PC-9 (cell line): ENCODE results near the gene REV3L. TPM values are rescaled to one million over a fixed set of nuclear protein-coding genes. Genes with fewer than 3 reads are reported as not detected.

ENCODE experiments used
- BruUV-seq: library from RNA; stranded (reverse); fragments of 400-500 nt; replicated peaks from 2 replicates; lab custom pipeline; 2021; lab: Mats Ljungman, UMichigan
- CTCF ChIA-PET: fragments of 300-600 bp; sonication (Branson Sonifier 250); formaldehyde crosslinking; loops from one replicate; lab custom pipeline; 2022; ENCODE audit warnings: antibody characterized with exemption; lab: Charles Lee
- POLR2A ChIA-PET: fragments of 300-600 bp; sonication (Branson Sonifier 250); formaldehyde crosslinking; loops from one replicate; lab custom pipeline; 2022; ENCODE audit warnings: antibody characterized with exemption; ENCODE audit not compliant: unreplicated experiment; lab: Charles Lee
- DNase-seq, 2 experiments: peaks; one replicate each; pipeline versions ENCODE4 v3.0.0 to v3.0.0-alpha.2; 2015 to 2022; ENCODE audit warnings: mixed read lengths in 1 of 2
- H2AFZ ChIP-seq: fragments of 200-600 bp; sonication (generic); 2 replicates; pipeline ENCODE4 v1.8.1; 2017; ENCODE audit warnings: antibody characterized with exemption
- H3F3A ChIP-seq: fragments of 200-600 bp; sonication (generic); 2 replicates; pipeline ENCODE4 v1.8.1; 2017; ENCODE audit warnings: antibody characterized with exemption, mild to moderate bottlenecking, low read depth; ENCODE audit not compliant: insufficient read depth
- H3K27ac ChIP-seq: fragments of 200-600 bp; sonication (generic); 2 replicates; pipeline ENCODE4 v1.6.1; 2016; ENCODE audit warnings: mixed run types
- H3K27me3 ChIP-seq: fragments of 200-600 bp; sonication (generic); 2 replicates; pipeline ENCODE4 v1.6.1; 2016; ENCODE audit warnings: low read depth, mixed run types; ENCODE audit not compliant: insufficient read depth
- H3K36me3 ChIP-seq: fragments of 200-600 bp; sonication (generic); 2 replicates; pipeline ENCODE4 v1.6.1; 2016; ENCODE audit warnings: low read depth, mixed run types
- H3K4me1 ChIP-seq: fragments of 200-600 bp; sonication (generic); replicated peaks from 2 replicates; pipeline ENCODE4 v1.6.1; 2016; ENCODE audit warnings: mixed run types; ENCODE audit not compliant: insufficient read depth
- H3K4me2 ChIP-seq: fragments of 200-600 bp; sonication (generic); 2 replicates; pipeline ENCODE4 v1.6.1; 2017; ENCODE audit warnings: mixed run types
- H3K4me3 ChIP-seq: fragments of 200-600 bp; sonication (generic); 2 replicates; pipeline ENCODE4 v1.6.1; 2016; ENCODE audit warnings: mixed run types
- H3K79me2 ChIP-seq: fragments of 200-600 bp; sonication (generic); 2 replicates; pipeline ENCODE4 v1.6.1; 2017; ENCODE audit warnings: low read depth, mixed run types
- H3K9me2 ChIP-seq: fragments of 200-600 bp; sonication (generic); 2 replicates; pipeline ENCODE4 v1.8.1; 2017; ENCODE audit warnings: mild to moderate bottlenecking; ENCODE audit not compliant: insufficient read depth
- H3K9me3 ChIP-seq: fragments of 200-600 bp; sonication (generic); 2 replicates; pipeline ENCODE4 v1.8.1; 2016; ENCODE audit warnings: low read depth; ENCODE audit not compliant: insufficient read depth
- H4K20me1 ChIP-seq: fragments of 200-600 bp; sonication (generic); 2 replicates; pipeline ENCODE4 v1.8.1; 2017; ENCODE audit not compliant: insufficient read depth
- CTCF ChIP-seq: fragments of 200-600 bp; sonication (generic); conservative IDR thresholded peaks from 2 replicates; pipeline ENCODE4 v1.6.1; 2017; ENCODE audit warnings: mixed run types, antibody characterized with exemption, mild to moderate bottlenecking, moderate library complexity
- EZH2 ChIP-seq: fragments of 200-600 bp; sonication (generic); IDR thresholded peaks from 2 replicates; pipeline ENCODE4 v1.8.0; 2017; ENCODE audit warnings: antibody characterized with exemption, low read depth
- intact Hi-C: fragments of 100-400 bp; cut with micrococcal nuclease; formaldehyde crosslinking; loops from one replicate; pipeline ENCODE4 v1.10.0; 2022; ENCODE audit not compliant: unreplicated experiment
- total RNA-seq: library from RNA; stranded (reverse); gene quantifications from 2 replicates; pipeline ENCODE4 v1.2.3, GENCODE V29; 2021

The REV3L gene
- total RNA-seq, 1 experiment from 2014 or later = 22.9 TPM

- TF ChIP-seq CTCF (no peak), EZH2 (no peak)
- Histone ChIP-seq H3K4me1 (no peaks in the 10 kb centered on the region), H3K4me3 (no peak overlapping the region), H3K79me2 (no peaks in the 10 kb centered on the region), H3F3A (no peaks in the 10 kb centered on the region), H3K36me3 (no peaks in the 10 kb centered on the region), H3K9me3 (no peaks in the 10 kb centered on the region), H2AFZ (no peak overlapping the region), H3K27me3 (no peaks in the 10 kb centered on the region), H4K20me1 (0 out of 2 replicates have a peak, but pooled peaks cover 3% of the 10 kb centered on the region), H3K4me2 (no peak overlapping the region), H3K9me2 (no peaks in the 10 kb centered on the region), H3K27ac (no peak overlapping the region)
- DNase-seq = no peak
- POLR2A ChIA-PET = no interaction called here
- BruUV-seq = no TSS peak
- intact Hi-C loops = no loop called here
- CTCF ChIA-PET = no interaction called here
Observed at GRCh38 chr6:111499269-111499793, 16.3 kb upstream of the REV3L start.

- no peak overlapping the region for H2AFZ ChIP-seq
- H4K20me1 ChIP-seq = 0 out of 2 replicates have a peak, but pooled peaks cover 3% of the 10 kb centered on the region
- no peaks in the 10 kb centered on the region for H3K27me3 ChIP-seq
- H3K4me3 ChIP-seq = no peak overlapping the region
- no peaks in the 10 kb centered on the region for H3K9me3 ChIP-seq
- ChIA-PET CTCF (no interaction called here), POLR2A (interaction anchor here (0.6 kb wide), 1 partner anchor 98 kb away, joined by 3 read pairs; no protein-coding TSS in a partner anchor)
- H3K4me1 ChIP-seq = no peaks in the 10 kb centered on the region
- H3K4me2 ChIP-seq = no peak overlapping the region
- intact Hi-C loops = no loop called here
- DNase-seq = no peak
- H3K79me2 ChIP-seq = no peaks in the 10 kb centered on the region
- H3K36me3 ChIP-seq = no peaks in the 10 kb centered on the region
- no peak for TF ChIP-seq EZH2
- TF ChIP-seq CTCF = no peak
- BruUV-seq = no TSS peak
- H3F3A ChIP-seq = no peaks in the 10 kb centered on the region
- H3K27ac ChIP-seq = no peak overlapping the region
- no peaks in the 10 kb centered on the region for H3K9me2 ChIP-seq
Observed at GRCh38 chr6:111494951-111495635, 12.1 kb upstream of the REV3L start.

- BruUV-seq = no TSS peak
- Histone ChIP-seq H3K27me3 (no peaks in the 10 kb centered on the region), H3K79me2 (no peaks in the 10 kb centered on the region), H3K36me3 (no peaks in the 10 kb centered on the region), H3K4me1 (no peaks in the 10 kb centered on the region), H3K9me3 (no peaks in the 10 kb centered on the region), H2AFZ (no peak overlapping the region), H3K4me2 (no peak overlapping the region), H3K4me3 (no peak overlapping the region), H4K20me1 (0 out of 2 replicates have a peak, but pooled peaks cover 3% of the 10 kb centered on the region), H3F3A (no peaks in the 10 kb centered on the region), H3K27ac (no peak overlapping the region), H3K9me2 (no peaks in the 10 kb centered on the region)
- CTCF ChIA-PET = no interaction called here
- POLR2A ChIA-PET = no interaction called here
- intact Hi-C loops = no loop called here
- no peak for DNase-seq
- no peak for TF ChIP-seq CTCF
Observed at GRCh38 chr6:111492499-111492898, 9.5 kb upstream of the REV3L start.
